CD4-positive, alpha-beta T cell treated with Interleukin-15 for 4 hours (primary cell): Measurements from ENCODE around the gene KIF18B.

Experiments
- DNase-seq: peaks from one replicate; pipeline ENCODE4 v3.0.0-alpha.2; 2020; ENCODE audit warnings: low spot score

The KIF18B gene

DNA sequence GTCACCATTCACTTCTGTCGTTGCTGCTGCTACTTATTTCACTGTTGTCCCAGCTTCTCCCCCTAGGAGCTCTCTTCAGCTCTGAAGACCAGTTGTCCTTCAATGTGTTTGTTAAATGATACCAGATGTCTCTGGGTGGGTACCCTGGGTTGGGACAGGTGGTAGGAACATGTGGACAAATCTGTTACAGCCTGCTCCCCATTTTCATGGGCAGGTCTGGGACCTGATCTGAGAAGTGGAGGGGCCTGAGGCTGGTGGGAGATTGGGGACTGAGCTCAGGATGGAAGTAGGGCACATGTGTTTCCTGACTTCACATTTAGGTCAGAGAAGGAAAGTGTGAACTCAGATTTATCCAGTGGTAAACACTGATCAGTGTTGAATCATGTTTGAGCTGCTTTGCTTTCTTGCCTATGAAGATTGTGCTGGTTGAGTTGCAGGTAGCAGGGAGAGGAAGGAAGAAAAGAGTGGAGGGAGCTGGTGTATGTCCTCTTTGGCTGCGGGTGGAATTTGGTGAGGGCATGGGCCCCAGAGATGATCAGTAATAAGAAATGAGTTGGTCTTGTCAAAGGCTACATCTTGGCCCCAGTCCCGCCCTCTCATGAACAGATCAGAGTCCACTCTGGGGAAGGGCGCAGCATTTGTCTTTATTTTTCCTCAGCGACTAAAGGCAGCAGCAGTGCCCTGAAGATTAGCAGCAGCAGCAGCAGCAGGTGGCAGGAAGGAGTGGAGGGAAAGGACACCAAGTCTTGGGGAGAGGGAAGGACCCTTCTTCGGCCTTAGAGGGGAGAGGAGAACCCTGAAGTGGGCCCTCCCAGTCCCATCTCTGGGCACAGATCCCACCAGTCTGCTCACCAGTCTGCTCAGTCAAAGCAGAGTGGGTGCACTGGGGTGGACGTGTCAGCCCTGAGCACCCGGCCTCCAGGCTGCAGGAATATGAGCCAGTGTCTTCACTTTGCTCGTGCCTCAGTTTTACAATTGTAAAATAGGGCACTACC is 42.3 kb downstream of the KIF18B start:
- DNase-seq = no peak

DNA sequence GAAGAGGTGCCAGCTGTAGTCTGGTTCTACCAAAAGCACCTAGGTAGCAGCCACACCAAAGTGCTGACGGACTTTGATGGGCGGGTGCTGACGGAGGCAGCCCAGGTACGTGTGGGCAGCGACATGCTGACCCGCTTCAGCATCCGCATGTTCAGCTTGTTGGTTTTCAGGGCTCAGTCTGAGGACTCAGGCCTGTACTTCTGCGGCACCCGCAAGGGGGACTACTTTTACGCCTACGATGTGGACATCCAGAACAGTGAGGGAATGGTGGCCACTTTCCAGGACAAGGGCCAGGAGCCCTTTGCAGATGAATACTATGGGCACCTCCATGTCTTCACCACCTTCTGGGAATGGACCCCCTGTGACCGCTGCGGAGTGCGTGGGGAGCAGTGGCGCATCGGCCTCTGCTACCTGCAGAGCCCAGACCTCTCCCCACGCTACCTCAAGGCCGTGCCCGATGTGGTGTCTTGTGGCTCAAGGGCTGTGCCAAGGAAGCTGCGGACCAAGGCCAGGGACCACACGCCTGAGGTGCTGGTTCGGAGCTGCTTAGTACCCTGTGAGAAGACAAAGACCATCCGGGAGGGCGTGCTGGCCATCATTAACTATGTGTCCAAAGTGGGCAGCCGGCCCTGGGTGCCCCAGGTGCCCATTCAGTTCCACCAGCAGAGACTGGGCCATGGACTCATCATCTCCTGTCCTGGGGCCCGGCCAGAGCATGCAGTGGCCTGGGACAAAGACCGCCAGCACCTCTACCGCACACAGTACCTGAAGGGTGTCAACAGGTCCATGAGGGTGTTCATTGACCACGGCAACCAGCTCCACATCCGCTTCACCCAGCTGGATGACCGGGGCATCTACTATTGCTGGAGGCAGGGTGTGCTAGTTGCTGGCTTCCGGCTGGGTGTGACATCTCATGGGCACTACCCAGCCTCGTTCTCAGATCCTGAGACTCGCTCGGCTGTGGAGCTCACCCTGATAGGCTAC is 43.3 kb downstream of the KIF18B start:
- no peak for DNase-seq

DNA sequence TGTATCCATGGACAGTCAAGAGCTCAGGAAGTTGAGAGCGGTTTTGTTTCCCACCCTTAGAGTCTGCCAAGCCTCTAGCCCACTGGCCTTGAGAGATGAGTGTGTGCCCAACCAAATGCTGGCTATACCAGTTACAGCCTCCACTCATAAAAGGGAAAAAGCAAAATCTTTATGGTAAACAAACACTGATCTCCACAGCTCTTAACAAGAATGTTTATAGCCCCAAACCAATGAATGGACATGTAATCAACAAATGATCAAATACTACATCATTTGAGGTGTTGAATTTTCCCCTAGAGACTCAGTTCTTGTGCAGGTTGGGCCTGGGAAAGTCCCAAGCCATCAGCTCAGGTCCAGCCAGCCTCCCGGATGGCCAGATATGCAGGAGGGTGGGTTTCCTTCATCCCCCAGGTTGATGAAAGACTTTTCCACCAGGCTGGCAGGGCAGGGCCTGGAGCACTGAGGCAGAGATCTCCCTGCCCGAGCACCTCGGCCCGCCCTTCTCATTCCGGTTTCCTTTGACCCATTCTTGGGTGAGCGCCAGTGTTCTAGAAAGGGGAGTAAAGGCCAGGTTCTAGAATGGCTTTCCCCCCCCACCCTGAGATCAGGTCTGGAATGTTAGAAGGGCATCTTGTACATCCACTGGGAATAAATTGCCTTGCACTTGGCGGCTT is 44.4 kb downstream of the KIF18B start:
- no peak for DNase-seq

DNA sequence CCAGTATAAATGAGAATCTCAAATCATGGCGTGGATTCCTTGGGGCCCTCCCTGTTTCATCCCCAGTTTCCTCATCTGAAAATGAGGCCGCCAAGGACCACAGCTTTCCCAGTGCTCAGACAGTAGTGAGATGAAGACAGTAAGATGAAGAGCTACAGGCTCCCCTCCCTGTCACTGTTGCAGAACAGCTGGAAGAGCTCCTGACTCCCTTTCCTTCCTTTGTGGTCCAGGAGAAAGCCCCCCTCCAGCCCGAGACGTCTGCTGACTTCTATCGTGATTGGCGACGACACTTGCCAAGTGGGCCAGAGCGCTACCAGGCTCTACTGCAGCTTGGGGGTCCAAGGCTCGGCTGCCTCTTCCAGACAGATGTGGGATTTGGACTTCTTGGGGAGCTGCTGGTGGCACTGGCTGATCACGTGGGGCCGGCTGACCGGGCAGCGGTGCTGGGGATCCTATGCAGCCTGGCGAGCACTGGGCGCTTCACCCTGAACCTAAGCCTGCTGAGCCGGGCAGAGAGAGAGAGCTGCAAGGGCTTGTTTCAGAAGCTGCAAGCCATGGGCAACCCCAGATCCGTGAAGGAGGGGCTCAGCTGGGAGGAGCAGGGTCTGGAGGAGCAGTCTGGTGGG is 45.3 kb downstream of the KIF18B start:
- DNase-seq = no peak

- no peak for DNase-seq
These were observed 46.1 kb downstream of the KIF18B start for GRCh38 chr17:44901411-44901921.

DNA sequence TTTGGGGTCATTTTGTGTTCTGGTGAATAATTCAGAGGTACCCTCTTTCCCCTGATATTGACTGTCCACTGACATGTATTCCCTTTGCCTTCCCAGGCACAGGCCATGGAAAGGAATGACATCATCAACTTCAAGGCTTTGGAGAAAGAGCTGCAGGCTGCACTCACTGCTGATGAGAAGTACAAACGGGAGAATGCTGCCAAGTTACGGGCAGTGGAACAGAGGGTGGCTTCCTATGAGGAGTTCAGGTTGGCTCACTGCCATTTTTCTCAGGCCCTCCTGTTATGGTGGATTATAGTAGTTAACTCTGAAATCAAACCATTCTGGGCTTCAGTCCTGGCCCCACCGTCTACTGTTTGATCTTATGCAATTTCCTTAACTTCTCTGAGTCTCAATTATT is 46.7 kb downstream of the KIF18B start:
- DNase-seq = no peak

- DNase-seq = peak; percentile 92
These were observed 48.3 kb downstream of the KIF18B start, which contains the start of gene EFTUD2 for GRCh38 chr17:44899074-44899782. EFTUD2 (minus strand) TSS chr17:44899445; CDS start chr17:44894521, 4,924 bp downstream.

DNA sequence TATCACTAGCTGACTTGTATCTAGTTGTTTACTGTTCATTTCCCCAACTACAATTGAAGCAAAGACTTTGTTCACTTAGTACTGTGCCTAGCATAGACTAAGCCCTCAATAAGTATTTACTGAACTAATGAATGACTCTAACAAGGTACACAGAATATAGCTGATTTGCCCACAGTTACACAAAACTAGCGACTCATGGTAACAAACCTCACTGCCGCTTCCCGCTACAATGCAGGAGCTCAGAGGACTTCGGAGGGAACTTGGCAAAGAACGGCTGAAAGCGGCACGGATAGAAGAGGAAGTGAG is 48.9 kb downstream of the KIF18B start:
- DNase-seq = no peak

DNA sequence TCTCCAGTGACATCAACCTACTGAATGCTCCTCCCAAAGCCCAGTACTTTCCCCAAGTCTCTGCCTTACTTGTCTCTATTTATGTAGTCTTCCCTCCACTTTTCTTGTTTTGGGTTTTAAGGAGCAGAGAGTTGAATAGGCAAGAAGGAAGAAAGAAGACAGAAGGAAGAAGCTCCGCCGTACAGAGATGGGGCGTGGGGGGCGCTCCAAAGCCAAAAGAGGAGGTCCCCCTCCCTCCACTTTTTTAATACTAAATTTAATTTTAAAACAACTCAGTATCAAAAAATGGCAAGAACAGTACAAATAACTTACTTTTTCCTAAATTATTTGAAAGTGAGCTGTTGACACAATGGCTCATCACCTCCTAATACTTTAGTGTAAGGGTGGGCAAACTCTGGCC is 52.9 kb downstream of the KIF18B start:
- DNase-seq = no peak

GRCh38 chr17:44892250-44892649 is 55.3 kb downstream of the KIF18B start:
- no peak for DNase-seq

- DNase-seq = no peak
These were observed 58.6 kb downstream of the KIF18B start for GRCh38 chr17:44889003-44889402.

DNA sequence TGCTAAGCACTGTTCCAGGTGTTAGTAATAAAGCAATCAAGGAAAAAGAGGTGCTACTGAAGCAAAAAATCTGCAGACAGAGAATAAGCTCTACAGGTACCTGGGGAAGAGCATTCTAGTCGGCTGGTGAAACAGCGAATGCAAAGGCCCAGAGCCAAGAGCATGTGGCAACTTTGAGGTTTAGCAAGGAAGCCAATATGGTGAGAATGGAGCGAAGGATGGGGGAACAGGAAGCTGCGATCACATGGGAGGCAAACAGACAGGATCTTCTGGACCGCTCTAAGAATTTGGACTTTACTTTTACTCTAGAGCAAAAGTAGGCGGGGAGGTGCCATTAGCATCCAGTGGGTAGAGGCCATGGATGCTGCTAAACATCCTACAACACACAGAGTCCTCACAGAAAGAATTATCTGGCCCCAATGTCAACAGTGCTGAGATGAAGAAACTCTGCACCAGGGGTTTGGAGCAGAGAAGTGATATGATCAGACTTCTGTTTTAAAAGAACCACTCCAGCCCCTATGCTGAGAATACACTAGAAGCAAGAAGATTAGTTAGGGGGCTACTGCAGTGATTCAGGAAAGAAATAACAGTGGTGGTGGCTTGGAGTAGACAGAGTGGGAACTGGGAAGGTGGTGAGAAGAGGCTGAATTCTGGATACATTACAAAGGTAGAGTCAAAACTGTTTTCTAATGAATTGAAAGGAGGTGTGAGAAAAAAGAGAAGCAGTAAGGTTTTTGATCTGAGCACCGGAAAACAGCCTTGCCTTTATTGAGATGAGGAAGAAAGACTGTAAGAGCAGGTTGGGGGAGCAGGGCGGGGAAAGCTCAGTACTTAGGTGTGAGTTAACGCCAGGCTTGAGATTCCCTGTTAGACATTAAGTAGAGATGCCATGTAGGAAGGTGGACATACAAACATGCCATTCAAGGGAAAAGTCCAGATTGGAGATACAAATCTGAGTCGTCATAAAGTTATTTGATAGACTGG is 59.3 kb downstream of the KIF18B start:
- DNase-seq = peak; percentile 11

- no peak for DNase-seq
These were observed 60.6 kb downstream of the KIF18B start for GRCh38 chr17:44887016-44887415.

DNA sequence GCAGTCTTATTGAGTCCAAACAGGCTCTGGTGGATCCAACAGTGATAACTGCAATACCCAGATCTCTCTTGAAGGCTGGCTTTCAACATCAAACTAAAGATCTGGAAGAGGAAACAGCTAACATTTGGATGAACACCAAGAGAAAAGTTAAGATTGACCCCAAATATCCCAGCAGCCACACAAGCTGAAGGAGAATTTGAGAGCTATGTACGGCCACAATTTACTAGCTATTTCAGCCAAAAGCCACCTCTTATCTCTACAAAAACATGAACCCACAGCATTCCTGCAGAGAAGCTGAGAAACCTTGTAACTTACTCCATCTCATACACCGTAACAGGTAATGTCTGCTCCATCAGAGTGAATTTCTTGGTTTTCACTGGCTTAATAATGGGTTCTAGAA is 62.6 kb downstream of the KIF18B start:
- no peak for DNase-seq

DNA sequence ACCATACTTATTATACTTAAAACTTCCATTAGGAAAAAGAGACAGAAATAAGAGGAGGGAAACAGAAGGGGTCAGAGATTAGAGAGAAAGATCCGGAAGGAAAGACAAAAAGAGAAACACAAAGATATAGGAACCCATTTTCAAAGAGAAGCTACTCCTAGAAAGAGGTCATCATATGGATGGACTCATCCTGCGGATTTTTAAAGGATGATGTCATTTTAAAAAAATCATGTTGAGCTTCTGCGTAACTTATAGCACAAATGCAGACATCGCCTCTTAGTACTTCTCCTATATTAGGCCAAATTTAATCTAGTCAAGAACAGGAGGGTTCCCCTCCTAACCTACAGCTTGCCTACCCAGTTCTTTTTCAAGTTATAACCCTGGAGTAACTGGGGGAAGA is 66.4 kb downstream of the KIF18B start:
- no peak for DNase-seq

DNA sequence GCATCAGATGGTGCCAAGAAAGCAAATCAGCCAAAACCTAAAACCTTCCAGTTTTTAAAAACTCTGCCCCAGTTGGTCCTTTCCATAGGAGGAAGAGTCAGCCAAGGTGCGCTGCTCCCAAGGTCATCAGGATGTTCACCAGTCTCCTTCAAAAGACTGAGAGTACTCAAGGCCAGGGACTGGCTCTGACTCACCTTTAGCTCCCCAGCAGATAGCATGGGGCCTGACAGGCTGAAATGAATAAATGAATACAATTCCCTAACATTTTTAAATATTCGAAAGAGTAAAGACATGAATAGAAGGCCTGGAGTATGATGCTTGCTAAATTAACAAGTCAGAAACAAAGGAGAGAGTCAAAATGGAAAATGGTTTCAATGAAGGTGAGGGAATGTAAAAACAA is 67.5 kb downstream of the KIF18B start:
- no peak for DNase-seq

GRCh38 chr17:44879376-44879775 is 68.2 kb downstream of the KIF18B start:
- DNase-seq = no peak

DNA sequence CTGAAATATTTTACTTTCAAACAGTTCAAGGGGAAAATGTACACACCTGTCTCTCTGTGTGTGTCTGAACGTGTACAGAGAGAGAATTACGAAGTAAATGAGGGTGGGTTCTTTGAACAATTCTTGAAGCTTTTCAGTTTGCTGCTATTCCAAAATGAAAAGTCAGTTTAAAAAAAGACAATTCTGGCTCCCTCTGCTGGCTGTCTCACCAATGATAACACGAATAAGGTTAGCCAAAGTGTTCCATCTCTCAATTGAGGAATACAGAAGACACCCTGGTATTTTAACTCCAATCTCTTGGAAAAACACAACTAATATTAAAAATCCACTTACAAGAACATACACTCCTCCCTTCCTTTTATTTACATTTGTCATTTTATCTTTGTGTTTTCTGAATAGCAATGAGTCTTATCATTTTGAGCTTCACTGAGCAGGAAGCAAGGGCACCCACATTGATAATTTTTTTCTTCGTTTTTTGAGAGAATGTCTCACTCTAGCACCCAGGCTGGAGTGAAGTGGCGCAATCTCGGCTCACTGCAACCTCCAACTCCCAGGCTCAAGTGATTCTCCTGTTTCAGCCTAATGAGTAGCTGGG is 68.8 kb downstream of the KIF18B start:
- peak; percentile 33 for DNase-seq

DNA sequence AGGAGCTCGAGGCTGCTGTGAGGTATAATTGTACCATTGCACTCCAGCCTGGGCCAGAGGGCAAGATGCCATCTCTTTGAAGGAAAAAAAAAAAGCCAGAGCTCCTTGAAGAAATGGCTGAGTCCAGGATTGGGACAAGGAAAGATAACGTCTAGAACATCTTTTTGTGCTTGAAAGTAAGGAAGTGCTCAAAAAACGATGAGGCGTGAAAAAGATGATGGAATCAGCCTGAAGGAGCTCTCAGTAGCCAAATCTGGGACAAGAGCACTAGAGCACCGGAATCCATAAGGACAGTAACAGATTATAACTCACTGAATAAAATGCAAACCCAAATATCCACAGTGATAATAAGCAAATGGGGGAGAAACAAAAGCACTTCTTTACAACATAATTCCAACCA is 70.5 kb downstream of the KIF18B start:
- DNase-seq = no peak
